IPS-18c (cell line): ENCODE data around the gene IGF2.
A peak's percentile ranks its signal among the peaks of the same experiment; 100 is the strongest.

ENCODE experiments used
- H3K4me3 ChIP-seq: 2 replicates; pipeline ENCODE4 v1.7.0; 2013; ENCODE audit warnings: low read depth, mild to moderate bottlenecking, low read length, moderate library complexity; ENCODE audit not compliant: insufficient read depth
- H3K9me3 ChIP-seq: one replicate; pipeline ENCODE4 v1.6.1; 2013; ENCODE audit warnings: mild to moderate bottlenecking, low read length, moderate library complexity; ENCODE audit not compliant: control insufficient read depth, insufficient read depth

IGF2 gene

DNA sequence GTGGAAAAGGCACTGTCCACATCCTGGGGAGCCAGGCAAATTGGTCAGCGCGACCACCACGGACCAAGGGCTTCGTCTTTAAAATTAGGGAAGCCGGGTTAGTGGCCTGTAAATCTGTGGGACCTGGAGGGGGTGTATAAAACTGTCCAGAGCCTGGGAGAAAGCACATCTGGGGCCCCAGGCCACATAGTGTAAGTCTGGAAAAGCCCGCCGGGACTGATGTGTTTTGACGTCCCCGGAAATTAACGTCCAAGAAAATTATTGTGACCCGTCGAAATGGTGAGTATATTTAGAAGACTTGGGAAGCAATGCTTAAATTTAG lies 4.2 kb upstream of the IGF2 start:
- Histone ChIP-seq H3K9me3 (no peaks in the 10 kb centered on the region), H3K4me3 (no peak overlapping the region)

DNA sequence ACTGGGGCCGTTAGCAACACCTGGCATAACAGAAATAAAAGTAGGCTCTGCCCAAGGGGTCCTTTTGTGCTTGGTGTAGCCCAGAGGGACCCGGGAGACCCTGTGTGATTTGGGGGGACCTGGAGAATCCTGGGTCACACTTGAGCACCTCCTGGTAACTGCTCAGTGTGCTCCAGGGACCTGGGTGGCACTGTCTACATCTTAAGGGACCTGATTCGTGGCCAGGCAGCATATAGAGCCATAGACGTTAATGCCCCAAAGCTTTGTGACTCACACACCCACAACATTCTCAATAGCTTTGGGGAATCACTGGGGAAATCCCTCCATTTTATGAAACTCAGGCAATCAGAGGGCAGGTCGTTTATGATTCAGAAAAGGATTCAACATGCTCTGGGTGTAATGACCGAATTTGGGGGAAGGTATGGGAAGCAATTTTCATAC lies 3.6 kb upstream of the IGF2 start:
- H3K9me3 ChIP-seq, result no peaks in the 10 kb centered on the region
- H3K4me3 ChIP-seq, result no peak overlapping the region

DNA sequence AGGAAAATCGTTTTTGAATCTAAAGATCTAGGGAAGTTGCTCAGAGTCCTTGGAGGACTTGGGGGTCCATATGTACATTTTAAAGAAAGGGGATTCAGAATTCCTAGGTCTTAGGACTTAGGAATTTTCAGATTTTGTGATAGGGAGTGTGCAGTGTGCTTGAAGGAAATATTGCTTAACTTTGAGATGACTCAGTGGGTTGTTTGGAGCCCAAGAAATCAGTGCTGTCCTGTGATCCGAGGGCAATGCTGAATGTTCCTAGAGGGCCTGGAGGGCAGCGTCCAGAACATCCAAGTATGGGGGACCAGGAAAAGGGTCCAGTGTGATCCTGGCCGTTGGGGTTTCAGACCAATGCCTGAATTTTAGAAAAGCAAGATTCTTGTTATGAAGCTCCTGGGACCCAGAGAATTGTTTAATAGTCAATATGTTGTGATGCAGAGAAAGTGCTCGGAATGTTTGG lies 3.1 kb upstream of the IGF2 start:
- no peaks in the 10 kb centered on the region for H3K9me3 ChIP-seq

GRCh38 chr11:2140411-2141400 lies 1.5 kb upstream of the IGF2 start:
- Histone ChIP-seq H3K4me3 (no peak overlapping the region), H3K9me3 (no peaks in the 10 kb centered on the region)

More for the DNA sequence above, 3.1 kb upstream of the IGF2 start:
- H3K4me3 ChIP-seq, result no peak overlapping the region

DNA sequence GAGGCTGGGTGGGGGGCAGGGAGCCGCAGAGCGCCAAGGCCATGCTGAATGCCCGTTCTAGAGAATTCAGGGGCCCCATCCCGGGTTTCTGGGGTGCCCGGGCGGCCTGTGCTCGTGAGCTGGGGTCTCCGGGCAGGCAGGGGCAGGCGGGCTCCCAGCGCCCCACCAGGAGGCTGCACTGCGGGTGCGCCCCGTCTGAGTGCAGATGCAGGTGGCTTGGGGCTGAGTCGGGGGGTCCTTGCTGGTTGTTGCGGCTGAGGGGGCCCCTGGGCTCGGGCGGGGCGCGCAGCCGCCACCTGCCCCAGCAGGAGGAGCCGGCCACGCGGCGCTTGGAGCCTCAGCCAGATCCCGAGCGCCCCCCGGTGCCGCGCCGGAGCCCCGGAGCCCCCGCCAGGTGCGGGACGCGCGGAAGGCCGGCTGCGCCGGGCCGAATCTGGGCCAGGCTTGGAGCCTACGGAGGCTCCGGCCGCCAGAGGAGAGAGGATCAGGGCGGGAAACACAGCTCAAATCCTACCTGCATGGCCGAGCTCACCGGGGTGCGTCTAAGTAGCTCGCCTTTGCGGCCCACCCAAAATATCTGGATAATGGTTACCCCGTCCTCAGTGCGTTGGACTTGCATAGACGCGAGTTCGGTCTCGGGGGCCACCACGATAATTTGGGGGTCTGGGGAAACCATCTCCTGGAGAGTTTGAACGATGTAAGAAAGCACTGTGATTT lies 590 bp upstream of the IGF2 start:
- no peak overlapping the region for H3K4me3 ChIP-seq
- H3K9me3 ChIP-seq, result no peaks in the 10 kb centered on the region

GRCh38 chr11:2138431-2139122 lies 612 bp downstream of the IGF2 start:
- Histone ChIP-seq H3K9me3 (no peaks in the 10 kb centered on the region), H3K4me3 (peak overlapping the region; percentile 24; the same call in 1 of the 2 replicates)

- Histone ChIP-seq H3K9me3 (no peaks in the 10 kb centered on the region), H3K4me3 (peak overlapping the region; percentile 49; the same call in 1 of the 2 replicates)
These were observed 1.1 kb downstream of the IGF2 start for GRCh38 chr11:2138068-2138430.

GRCh38 chr11:2137202-2138067 lies 1.8 kb downstream of the IGF2 start:
- Histone ChIP-seq H3K4me3 (peak overlapping the region; percentile 49), H3K9me3 (no peaks in the 10 kb centered on the region)

GRCh38 chr11:2136952-2137201 lies 2.3 kb downstream of the IGF2 start:
- Histone ChIP-seq H3K4me3 (0 out of 2 replicates have a peak overlapping the region, but pooled peaks have one; percentile 49), H3K9me3 (no peaks in the 10 kb centered on the region)

DNA sequence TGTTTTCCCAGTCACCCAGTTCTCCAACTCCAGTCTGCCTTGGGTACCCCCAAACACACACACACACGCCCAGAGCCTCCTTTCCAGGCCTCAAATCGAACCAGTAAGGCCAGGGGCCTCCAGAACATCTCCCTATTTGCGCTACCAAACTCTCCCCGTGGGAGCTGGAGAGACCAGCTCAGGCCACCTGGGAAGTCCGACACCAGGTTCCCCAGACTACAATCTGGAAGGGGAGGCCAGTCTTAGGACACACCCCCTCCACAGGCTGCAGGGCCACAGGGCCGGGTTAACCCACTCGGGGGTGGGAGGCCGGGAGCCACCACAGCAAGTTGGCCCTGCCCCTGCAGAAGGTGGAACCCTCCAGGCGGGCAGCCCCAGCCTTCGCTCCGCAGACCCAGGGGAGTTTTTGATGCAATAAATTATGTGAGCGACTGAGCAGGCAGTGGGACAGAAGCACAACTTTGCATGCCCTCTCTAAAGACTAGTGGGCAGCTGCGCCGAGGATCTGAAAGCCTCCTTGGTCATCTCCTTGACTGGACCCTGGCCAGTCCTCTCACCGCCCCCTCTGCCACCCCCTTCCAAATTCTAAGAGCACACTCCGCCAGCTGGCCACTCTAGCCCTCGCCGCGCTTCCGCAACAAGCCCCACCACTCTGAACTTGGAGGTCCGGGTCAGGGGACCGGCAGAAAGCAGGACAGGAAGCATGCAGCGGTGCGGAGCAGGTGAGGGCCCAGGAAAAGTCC lies 2.8 kb downstream of the IGF2 start:
- H3K9me3 ChIP-seq, result no peaks in the 10 kb centered on the region
- H3K4me3 ChIP-seq, result no peak overlapping the region

DNA sequence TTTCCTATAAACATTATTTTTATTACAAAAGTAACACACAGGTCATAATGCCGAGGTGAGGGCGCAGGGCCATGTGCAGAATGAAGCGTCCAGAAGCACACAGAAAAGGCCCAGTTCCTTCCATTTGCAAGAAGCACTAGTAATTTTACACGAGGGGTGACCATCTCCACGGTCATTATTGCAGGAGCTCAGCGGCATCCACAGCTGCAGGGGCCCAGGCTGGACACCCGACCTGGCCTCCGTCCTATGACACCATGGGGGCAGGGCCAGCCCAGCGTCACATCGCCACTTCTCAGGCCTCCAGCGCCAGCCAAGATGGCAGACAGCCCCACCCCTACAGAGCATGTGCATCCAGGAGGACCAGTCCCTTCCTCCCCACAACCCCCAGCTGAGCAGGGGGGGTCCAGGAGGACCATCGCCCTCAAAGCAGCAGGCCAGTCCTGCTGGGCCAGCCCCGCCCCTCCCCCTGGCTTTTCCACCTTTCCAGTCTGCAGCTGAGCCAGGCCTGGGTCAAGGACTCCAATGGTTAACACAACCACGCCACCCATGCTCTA lies 3.5 kb downstream of the IGF2 start:
- Histone ChIP-seq H3K4me3 (no peak overlapping the region), H3K9me3 (no peaks in the 10 kb centered on the region)

- Histone ChIP-seq H3K9me3 (no peaks in the 10 kb centered on the region), H3K4me3 (no peak overlapping the region)
These were observed 4.1 kb downstream of the IGF2 start for GRCh38 chr11:2135018-2135569.

DNA sequence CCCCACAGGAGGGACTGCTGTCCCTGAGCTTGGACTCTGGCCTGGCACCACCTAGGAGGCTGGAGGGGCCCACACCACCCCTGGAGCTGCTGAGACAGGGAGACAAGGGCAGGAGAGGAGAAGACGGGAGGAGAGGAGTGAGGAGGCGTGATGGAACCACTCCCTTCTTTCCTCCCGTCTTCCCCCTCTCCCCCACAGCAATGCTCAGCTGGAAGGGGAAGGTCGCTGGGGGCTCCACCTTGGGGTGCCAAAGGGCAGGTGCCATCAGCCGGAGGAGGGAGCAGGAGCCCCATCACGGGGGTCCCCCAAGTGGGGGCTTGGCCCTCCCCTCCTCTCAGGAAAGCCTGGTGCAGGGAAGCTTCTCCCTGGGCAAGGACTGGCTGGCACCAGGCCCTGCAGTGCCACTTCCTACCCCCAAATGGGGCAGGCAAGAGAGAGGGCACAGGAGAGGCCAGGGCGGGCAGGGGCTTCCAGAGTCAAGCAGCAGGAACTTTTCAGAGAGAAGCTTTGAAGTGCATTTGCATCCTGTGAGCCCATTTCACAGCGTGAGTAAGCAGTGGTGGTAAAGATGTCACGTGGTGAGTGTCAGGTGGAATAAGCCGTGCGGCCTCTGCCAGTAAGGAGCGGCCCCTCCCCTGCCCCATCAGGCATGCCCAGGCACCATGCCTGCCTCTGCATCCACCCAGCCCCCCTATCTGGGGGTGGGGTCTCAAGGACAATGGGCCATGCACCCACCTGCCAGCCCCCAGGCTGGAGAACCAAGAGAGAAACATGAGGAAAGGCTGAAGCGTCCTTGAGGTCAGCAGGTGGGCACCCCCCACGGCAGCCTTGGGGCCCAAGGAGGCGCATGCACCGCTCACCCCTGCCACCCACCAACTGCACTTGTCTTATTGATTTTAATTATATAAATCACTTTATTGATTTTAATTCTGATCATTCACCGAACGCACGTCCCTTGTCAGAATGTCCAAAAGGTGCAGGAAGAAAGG lies 4.9 kb downstream of the IGF2 start:
- Histone ChIP-seq H3K9me3 (no peaks in the 10 kb centered on the region), H3K4me3 (no peak overlapping the region)

DNA sequence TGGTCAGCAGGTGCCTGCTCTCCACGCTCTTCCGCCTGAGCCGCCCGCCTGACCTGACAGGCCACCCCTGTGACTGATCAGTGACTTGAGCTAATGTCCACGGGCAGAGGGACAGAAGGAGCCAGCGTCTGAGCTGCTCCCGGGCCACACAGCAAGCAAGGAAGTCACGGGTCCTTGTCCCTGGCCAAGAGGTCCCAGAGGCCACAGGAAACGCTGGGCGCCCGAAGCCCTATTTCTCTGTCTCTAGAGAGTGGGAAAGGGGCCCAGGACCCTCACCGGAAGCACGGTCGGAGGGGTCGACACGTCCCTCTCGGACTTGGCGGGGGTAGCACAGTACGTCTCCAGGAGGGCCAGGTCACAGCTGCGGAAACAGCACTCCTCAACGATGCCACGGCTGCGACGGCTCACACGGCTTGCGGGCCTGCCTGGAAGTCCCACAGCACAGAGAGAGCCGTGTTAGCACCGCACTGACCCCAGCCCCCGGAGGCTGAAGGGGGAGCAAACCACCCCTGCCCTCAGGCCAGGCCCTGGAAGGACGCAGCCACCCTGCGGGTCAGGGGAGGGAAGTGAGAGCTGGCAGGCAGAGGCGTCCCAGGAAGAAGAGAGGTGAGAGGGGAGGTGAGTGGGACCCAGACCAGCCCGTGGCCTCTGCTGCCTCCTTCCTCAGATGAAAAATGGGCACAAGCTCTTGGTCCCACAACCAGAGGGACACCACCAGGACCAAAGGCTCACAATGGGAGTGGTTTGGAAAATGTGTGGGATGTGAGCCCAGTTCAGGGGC lies 5.8 kb downstream of the IGF2 start:
- Histone ChIP-seq H3K4me3 (no peak overlapping the region), H3K9me3 (no peaks in the 10 kb centered on the region)
